Inflammatory macrophage treated with lipopolysaccharide for 1 hour (primary cell): Measurements from ENCODE around the gene AHRR.
A peak's percentile ranks its signal among the peaks of the same experiment; 100 is the strongest.
"Not testable (repeated sequence)": the region's sequence is repeated elsewhere in the genome, so short reads cannot be mapped to it uniquely, and the experiment has no call there.

Source experiments
- DNase-seq, 2 donors: peaks; one replicate each; pipeline ENCODE4 v3.0.0-alpha.2; 2020 to 2022

AHRR gene

DNA sequence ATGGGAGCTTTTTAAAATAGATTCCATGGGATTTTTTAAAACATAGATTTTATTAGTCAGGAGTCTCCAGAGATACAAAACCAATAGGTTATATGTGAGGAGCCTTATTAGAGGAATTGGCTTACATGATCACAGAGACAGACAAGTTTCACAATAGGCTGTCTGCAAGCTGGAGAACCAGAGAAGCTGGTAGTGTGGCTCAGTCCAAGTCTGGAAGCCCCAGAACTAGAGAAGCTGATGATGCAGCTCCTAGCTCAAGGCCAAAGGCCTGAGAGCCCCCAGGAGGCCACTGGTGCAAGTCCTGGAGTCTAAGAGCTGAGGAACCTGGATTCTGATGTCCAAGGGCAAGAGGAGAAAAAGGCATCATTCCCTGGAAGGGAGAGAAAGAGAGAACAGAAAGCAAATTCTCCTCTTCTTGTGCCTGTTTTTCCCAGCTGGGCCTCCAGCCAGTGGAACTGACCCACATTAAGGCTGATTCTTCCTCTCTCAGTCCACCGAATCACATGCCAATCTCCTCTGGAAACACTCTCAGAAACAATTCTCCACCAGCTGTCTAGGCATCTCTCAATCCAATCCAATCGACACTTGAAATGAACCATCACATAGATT, 59.3 kb downstream of the AHRR start:
- DNase-seq = peak; percentile 23 to 37

DNA sequence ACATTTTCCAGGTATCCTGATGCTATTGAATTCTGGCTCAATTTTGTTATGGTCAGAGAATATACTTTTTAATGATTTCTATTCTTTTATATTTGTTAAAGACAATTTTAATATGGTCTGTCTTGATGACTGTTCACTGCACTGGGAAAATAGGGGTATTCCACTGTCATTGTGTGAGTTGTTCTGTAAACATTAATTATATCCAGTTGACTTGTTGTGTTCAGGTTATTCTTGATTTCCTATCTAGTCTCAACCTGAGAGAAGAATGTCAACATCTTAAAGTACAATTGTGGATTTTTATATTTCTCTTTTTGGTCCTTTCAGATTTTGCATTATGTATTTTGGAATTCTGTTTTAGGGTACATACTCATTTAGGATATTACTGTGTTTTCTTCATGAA, 61.6 kb downstream of the AHRR start:
- no peak for DNase-seq

DNA sequence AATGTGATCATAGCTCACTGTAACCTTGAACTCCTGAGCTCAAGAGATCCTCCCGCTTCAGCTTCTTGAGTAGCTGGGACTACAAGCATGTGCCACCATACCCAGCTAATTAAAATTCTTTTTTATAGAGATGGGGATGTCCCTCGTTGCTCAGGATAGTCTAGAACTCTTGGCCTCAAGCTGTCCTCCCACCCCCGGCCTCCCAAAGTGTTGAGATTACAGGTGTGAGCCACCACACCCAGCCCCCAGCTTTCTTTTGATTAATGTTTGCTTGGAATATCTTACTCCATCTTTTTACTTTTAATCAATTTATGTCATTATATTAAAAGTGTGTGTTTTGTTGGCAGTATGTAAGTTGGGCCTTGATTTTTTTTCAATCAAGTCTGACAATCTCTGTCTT, 62.1 kb downstream of the AHRR start:
- no peak for DNase-seq

DNA sequence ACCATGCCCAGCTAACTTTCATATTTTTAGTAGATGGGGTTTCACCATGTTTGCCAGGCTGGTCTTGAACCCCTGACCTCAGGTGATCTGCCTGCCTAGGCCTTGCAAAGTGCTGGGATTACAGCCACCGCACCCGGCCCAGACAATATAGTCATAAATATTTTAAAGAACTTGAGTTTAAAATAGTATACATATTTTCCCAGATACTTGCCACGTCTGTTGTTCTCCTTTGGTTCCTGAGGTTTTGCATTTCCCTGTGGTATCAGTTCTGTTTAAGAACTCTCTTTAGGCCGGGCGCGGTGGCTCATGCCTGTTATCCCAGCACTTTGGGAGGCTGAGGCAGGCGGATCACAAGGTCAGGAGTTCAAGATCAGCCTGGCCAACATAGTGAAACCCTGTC, 63.1 kb downstream of the AHRR start:
- DNase-seq = not testable (repeated sequence)

DNA sequence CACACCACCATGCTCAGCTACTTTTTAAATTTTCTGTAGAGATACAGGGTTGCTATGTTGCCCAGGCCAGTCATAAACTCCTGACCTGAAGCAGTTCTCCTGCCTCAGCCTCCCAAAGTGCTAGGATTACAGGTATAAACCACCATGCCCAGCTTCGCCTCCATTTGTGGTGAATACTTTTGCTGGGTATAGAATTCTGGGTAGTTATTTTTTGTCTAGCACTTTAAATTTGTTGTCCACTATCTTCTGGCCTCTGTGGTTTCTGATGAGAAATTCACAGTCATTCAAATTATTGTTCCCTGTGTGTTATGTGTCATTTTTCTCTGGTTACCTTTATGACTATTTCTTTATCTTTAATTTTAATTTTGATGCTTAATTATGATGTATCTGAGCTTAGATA, 63.8 kb downstream of the AHRR start:
- no peak for DNase-seq

DNA sequence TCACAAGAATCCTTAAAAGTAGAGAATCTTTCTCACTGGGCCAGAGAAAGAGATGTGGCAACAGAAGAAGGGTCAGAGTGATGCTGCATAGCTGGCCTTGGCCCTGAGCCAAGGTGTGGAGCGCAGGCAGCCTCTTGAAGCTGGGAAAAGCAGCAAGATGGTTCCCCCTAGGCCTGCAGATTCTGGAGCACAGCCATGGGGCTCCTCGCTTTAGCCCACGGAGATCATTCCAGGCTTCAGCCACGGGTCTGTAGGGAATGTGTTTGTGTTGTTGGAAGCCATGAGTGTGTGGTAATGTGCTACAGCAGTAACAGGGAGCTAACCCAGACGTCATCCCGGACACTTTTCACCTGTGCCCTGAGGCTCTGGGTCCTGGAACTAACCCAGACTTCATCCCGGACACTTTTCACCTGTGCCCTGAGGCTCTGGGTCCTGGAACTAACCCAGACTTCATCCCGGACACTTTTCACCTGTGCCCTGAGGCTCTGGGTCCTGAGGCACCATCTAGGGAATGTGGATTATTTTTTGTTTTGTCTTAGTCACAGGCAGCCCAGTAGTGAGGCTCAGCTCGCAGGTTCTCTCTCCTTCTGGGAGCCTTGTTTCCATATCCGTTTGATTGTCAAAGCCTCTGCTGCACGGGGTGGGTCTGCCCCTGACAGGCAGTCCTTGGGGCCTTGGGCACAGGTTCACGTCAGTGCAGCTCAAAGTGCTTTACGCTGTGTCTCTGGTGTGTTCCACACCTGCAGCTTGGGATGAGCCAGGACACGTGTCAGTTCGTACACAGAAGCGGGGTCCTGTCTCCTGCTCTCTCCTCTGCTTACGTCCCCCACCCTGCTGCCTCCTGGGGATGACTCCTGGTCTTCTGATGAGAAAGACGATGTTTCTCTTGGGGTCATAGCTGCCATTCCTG, 65.2 kb downstream of the AHRR start:
- DNase-seq = no peak

DNA sequence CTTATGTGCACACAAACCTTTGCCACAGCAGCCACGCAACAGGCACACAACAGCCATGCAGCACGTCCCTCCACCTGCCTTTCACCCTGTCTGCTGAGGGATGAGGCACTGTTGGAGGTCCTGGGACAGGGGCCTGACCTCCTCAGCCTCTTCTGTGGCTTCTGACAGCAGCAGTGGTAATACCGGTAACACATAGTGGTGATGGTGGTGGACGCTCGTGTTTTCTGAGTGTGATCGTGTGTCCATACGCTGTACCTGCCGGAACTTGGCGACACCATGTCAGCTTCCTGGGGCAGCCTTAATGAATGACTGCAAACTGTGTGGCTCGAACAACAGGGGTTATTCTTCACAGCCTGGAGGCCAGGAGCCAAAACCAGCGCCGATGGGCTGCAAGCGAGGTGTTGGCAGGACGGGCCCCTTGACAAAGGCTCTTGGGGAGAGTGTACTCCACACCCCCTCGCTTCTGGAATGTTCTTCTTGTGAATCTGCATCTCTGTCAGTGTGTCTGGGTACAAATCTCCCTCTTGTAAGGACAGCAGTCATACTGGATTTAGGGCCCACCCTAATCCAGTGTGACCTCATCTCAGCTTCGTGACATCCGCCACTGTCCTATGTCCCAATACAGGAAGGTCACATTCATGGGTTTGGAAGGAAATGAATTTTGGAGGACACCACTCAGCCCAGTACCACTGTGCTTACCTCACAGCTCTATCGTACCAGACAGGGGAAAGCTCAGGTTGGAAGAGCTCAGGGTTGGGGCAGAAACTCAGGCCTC, 66.2 kb downstream of the AHRR start:
- DNase-seq = peak; percentile 33 to 39

DNA sequence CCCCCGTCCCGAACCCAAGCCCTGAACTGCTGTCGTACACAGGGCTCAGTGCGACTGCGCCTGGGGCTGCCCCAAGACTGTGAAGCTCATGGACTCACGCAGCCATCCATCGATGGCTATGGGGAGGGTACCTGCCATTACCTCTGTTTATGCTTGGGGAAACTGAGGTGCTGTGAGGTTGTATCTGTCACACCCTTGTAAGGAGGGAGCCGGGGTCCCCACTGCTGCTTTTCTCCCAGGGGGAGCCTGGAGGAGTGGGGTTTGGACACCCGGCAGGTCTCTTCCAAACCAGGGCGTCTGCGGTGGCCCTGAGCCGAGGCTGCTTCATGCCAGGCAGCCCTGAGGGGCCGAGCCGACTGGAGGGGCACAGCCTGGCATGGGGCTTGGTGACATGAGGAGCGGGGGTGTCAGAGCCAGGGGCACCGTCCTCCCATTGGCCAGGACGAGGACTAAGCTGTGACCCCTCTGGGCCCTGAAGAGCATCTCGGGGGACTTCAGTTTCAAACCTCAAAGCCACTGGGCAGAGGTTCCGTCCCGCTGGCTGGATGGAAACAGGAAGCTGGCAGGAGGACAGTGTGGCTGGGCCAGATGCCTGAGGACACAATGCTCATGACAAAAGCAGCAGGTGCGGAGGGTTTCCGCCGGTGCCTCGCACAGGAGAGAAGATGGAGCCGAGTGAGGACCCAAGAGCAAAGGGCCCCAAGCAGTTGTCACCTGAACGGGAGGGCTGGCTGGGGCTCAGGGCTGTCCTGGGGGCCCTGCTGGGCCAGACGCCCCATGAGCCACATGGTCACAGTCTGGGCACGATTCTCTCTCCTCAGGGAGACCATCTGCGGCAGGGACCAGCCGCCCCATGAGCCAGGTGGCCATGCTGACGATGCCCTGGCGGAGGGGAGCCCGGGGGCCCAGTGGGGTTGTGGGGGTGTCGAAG, 67.0 kb downstream of the AHRR start:
- DNase-seq = no peak

DNA sequence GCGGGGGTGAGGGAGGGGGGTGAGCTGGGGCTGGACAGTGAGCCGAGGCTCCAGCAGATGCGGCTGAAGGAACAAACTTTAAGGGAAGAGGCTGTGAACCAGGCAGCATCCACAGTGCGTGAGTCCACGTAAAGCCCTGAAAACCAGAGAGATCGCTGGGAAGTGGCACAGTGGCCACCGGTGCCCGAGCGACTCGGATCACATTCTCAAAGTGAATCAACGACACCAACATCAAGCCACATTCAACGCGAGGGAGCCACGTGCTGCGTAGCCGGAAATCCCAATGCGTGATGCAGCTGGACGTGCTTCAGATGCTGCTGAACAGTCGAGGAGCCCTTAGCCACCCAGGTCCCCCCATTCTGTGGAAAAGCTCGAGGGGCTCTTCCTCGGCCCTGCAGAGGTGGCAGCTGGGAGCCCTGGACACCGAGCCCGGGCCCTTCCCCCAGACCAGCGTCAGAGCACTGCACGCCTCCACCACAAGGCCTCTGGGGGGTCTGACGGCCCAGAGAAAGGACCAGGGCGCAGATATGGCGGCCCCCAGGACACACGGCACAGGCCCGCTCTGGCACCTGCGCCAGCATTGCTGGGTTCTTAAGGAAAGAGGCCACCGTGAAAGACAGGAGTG, 67.8 kb downstream of the AHRR start:
- no peak for DNase-seq

DNA sequence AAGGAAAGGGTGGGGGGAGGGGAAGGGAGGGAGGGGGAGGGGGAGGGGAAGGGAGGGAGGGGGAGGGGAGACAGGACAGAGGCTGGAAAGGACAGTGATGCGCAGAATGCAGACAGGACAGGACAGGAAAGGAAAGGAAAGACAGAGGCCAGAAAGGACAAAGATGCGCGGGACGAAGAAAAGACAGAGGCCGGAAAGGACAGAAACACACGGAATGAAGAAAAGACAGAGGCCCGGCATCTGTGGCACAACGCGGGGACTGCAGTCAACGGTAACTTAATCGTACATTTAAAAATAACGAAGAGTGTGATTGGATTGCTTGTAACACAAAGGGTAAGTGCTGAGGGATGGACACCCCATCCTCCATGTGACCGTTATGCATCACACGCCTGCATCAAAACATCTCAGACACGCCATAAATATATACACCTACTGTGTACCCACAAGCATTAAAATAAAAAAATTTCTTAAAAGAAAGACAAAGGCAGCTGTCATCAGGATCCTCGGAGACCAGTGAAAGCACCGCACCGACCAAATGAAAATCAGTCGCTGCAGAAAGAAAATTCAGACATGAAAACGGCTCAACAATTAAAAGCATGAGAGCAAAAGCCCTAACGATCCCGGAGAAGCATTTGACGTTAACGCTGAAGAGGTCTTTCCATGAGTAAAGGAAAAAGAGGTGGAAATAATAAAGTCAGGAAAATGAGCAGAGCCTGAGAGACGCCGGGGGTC, 68.5 kb downstream of the AHRR start:
- no peak for DNase-seq

DNA sequence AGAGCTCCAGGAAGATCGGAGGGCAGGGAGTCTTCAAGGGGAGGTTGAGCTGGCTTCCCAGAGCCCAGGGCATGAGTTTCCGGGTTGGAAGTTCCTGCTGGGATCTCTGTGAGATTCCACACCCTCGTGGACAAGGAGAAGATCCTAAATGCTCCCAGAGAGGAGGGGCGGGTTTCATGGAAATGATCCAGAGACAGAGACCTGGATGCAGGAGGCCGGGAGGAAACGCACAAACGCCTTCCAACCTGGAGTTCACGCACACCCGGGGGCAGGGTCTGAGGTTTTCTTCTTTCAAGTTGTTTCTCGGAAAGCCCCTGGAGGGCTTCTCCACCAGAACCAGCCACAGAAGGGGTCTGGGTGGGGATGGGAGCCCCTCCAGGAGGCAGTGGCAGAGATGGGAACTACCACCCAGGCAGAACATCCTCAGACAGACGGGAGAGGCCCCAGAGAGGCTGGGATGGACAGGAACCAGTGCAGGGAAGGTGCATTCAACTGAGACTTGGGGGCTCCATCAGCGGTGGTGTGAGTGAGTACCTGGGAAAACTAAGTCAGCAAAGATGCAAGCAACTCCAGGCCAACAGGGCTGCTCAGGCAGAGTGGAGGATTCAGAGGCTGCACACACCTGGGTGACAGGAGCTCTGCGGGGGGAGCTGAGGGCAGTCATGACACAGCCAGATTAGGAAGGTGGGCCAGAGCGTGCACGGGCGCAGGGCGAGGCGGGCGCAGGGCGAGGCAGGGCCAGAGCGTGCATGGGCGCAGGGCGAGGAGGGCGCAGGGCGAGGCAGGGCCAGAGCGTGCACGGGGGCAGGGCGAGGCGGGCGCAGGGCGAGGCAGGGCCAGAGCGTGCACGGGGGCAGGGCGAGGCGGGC, 69.3 kb downstream of the AHRR start:
- DNase-seq = no peak

DNA sequence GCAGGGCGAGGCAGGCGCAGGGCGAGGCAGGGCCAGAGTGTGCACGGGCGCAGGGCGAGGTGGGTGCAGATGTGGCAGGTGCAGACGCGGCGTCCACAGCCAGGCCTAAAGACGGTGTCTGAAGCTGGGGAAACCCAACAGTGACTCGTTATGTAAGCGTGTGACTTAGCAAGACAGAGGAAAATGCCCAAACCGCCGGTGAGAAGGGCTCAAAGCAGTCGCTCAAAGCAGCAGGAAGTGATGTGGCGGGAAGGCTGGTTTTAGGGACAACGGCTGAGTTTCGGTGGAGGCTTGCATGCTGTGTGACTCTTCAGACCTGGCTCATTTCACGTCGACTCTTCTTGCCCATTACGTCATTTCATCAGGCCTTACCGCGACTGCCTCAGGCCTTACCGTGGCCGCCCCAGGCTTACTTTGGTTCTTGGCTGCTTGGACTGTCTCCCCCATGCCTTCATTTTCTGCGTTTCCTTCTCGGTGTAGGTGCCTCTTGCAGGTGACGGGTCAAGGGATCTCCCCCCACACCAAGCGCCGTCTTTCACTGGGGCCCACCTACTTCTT, 71.0 kb downstream of the AHRR start:
- DNase-seq = peak; percentile 79 to 83

DNA sequence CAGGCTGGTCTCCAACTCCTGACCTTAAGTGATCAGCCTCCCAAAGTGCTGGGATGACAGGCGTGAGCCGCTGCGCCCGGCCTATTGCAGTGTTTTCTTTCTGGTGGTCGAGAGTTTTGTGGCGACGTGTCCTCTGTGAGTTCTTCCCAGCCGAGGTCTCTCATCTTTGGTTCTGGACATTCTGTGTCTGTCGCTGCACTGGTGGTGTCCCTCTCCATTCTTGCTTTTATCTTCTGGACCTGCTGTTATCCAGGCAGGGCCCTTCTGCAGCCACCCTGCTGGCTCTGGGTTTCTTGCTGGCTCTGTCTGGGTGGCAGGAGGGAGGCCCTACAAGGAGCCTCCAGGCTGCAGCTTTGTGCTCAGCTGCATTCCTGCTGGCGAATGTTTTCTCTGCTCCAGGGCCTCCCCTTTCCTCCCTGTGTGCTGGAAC, 72.3 kb downstream of the AHRR start:
- DNase-seq = no peak

DNA sequence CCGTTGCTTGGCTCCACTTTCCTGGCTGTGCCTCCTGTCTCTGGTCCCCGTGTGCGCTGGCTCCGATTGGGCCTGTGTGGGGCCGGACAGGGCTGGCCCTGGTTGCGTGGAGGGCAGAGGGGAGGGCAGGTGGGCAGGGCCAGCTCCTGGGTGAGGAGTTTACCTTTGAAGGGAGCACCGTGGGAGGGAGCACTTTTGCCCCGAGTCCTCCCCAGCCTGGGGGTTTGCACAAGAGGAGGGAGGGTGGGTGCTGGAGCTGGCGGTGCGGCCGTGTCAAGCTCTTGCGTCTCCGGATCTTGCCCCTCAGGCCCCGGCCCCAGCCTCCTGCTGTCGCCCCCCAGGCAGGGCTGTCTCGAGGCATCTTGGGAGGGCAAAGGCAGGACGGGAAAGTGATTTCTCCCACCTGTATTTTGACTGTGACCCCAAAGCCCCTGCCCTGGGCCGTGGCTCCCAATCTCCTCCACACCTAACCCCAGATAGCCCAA, 73.2 kb downstream of the AHRR start:
- no peak for DNase-seq

DNA sequence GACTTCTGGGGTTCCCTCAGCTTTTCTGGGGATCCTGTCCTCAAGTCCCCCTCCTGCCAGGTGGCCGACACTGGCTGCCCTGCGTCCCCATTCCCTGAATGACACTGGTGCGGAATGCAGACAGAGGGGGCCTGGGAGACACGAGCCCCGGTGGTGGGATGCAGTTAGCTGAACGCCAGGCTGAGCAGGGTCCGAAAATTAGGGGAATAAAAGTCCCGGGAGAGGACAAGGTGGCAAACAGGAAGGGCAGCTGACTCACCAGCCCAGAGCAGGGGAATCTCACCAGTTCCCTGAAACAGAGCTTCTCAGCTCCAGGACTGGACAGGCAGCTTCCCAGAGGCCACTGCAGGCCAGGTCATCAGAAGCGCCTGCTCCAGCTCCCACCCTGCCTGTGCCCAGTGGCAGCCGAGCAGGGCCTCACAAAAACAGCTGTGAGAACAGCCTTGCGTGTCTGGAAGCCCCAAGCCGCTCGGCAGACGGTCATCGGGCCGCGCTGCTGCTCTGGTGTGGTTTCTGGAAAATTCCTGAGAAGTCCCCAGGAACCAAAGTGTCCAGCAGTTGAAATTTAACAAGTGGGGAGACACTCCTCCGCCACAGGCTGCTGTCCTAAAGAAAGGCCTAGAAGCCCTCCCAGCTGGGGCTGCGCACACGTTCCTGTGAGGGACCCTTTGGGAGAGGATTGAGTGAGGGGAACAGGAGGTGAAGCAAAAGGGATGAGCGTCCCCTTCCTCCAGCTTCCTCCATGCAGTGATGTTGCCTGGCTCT, 73.8 kb downstream of the AHRR start:
- DNase-seq = peak; percentile 25 to 47

DNA sequence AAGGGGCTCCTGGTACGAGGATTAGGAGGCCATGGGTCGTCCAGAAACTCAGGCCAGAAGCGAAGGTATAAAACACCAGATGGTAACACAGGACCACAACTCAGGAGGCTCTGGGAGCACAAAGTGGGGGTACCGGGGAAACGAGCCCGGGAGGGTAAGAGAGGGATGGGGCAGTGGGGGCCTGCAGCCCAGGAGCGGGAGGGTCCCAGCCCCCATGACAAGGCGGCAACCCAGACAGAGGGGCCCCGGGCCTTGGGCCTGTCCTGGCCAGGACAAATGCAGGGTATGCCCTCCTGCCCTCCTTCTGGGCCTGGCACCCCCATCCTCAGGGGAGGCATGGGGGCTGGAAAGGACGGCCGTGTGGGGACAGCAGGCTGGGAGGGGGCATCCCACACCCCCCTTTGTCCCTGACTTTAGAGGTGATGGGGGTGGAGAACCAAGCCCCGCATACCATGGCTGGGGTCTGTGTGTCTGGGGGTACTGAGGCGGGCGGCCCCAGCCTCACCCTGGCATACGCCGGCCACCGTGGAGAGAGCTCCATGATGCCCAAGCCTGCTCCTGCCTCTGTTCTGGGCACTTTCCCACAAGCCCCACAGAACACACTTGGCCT, 74.5 kb downstream of the AHRR start:
- no peak for DNase-seq

DNA sequence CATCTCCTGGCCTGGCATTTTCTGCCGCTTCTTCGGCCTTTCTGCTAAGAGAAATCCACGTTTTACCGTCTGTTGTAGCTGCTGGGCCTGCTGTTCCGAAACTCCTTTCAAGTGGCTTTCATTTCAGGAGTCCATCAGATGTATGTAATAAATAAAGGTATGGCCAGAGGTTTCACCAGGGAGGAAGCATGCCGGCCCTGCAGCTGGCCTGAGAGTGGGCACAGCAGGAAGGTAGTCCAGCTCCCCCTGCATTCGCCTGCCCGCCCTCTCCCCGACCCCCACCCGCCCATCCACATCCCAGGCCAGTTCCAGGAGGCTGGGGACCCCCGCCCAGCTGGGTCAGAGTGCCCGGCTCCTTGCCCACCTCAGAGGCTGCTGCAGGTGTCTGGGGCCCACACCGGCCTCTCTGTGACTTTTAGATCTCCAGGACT, 75.0 kb downstream of the AHRR start:
- no peak for DNase-seq

DNA sequence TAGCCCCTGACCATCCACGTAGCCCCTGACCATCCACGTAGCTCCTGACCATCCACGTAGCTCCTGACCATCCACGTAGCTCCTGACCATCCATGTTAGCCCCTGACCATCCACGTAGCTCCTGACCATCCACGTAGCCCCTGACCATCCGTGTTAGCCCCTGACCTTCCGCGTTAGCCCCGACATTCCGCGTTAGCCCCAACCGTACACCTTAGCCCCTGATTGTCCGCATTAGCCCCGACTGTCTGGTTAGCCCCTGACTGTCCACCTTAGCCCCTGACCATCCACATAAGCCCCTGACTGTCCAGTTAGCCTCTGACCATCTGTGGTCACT, 76.6 kb downstream of the AHRR start:
- not testable (repeated sequence) for DNase-seq
